HG03045 (cell line): ENCODE data around the gene PKIB.
"Not testable (repeated sequence)": the region's sequence is repeated elsewhere in the genome, so short reads cannot be mapped to it uniquely, and the experiment has no call there.

ENCODE experiments used
- ATAC-seq: cut with Tn5 transposase; IDR thresholded peaks from one replicate; pipeline ENCODE4 v1.9.1; 2021; ENCODE audit warnings: mild to moderate bottlenecking, moderate library complexity; ENCODE audit not compliant: unreplicated experiment

Gene PKIB

GRCh38 chr6:122736616-122737015 is 126.4 kb downstream of the PKIB start:
- ATAC-seq = no peak

GRCh38 chr6:122740091-122740490 is 129.9 kb downstream of the PKIB start:
- no peak for ATAC-seq

- ATAC-seq = no peak
Measured at GRCh38 chr6:122740936-122741335, 130.7 kb downstream of the PKIB start.

GRCh38 chr6:122744247-122744646 is 134.0 kb downstream of the PKIB start:
- ATAC-seq = not testable (repeated sequence)

GRCh38 chr6:122744856-122745255 is 134.7 kb downstream of the PKIB start:
- not testable (repeated sequence) for ATAC-seq

- ATAC-seq = no peak
Measured at GRCh38 chr6:122746688-122747087, 136.5 kb downstream of the PKIB start.

GRCh38 chr6:122747573-122747972 is 137.4 kb downstream of the PKIB start:
- ATAC-seq = no peak

- not testable (repeated sequence) for ATAC-seq
Measured at GRCh38 chr6:122748945-122749344, 138.7 kb downstream of the PKIB start.

GRCh38 chr6:122749451-122750050 is 139.3 kb downstream of the PKIB start:
- ATAC-seq = no peak

GRCh38 chr6:122751326-122751725 is 141.1 kb downstream of the PKIB start:
- peak; percentile 78 for ATAC-seq

- ATAC-seq = no peak
Measured at GRCh38 chr6:122752459-122752858, 142.3 kb downstream of the PKIB start.

GRCh38 chr6:122753000-122753687 is 142.9 kb downstream of the PKIB start:
- ATAC-seq = no peak

- ATAC-seq = no peak
Measured at GRCh38 chr6:122753688-122754056, 143.5 kb downstream of the PKIB start.

GRCh38 chr6:122754191-122754731 is 144.1 kb downstream of the PKIB start:
- ATAC-seq = no peak

- no peak for ATAC-seq
Measured at GRCh38 chr6:122755901-122756300, 145.7 kb downstream of the PKIB start.

- ATAC-seq = peak; percentile 99
Measured at GRCh38 chr6:122758927-122759334, 148.7 kb downstream of the PKIB start.

GRCh38 chr6:122760330-122760729 is 150.1 kb downstream of the PKIB start:
- no peak for ATAC-seq

- no peak for ATAC-seq
Measured at GRCh38 chr6:122766256-122766655, 156.1 kb downstream of the PKIB start.

- ATAC-seq = no peak
Measured at GRCh38 chr6:122770835-122771601, 160.8 kb downstream of the PKIB start.

- no peak for ATAC-seq
Measured at GRCh38 chr6:122772724-122773415, 162.7 kb downstream of the PKIB start.
